ENCODE data around the gene COL8A1.
A peak's percentile ranks its signal among the peaks of the same experiment; 100 is the strongest.

COL8A1 gene

DNA sequence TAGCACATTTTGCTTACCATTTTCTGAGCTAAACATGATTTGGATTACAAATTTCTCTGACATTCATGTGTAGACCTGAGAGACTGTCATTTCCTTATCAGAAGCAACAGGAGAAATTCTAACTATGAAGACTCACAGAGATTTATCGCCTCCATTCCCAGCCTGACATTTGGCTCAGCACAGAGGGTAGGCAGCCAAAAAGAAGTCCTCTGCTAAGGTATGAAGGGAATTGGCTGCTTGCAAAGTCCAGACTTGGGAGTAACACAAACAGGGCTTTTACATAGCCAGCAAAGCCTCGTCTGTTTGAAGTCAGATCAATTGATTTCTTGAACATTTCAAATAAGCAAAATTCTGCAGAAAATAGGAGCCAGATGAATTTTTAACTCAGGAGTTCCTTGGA is 122.2 kb downstream of the COL8A1 start:
- TF ChIP-seq, protein P1, sequence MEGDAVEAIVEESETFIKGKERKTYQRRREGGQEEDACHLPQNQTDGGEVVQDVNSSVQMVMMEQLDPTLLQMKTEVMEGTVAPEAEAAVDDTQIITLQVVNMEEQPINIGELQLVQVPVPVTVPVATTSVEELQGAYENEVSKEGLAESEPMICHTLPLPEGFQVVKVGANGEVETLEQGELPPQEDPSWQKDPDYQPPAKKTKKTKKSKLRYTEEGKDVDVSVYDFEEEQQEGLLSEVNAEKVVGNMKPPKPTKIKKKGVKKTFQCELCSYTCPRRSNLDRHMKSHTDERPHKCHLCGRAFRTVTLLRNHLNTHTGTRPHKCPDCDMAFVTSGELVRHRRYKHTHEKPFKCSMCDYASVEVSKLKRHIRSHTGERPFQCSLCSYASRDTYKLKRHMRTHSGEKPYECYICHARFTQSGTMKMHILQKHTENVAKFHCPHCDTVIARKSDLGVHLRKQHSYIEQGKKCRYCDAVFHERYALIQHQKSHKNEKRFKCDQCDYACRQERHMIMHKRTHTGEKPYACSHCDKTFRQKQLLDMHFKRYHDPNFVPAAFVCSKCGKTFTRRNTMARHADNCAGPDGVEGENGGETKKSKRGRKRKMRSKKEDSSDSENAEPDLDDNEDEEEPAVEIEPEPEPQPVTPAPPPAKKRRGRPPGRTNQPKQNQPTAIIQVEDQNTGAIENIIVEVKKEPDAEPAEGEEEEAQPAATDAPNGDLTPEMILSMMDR (conservative IDR thresholded peaks at IDR 0.05; ENCODE audit: low read depth, low read length): no peak
- no peak overlapping the region for H3K4me3 ChIP-seq (ENCODE audit: low read depth, low read length)
- DNase-seq (ENCODE audit: low read depth): peak; percentile 48

DNA sequence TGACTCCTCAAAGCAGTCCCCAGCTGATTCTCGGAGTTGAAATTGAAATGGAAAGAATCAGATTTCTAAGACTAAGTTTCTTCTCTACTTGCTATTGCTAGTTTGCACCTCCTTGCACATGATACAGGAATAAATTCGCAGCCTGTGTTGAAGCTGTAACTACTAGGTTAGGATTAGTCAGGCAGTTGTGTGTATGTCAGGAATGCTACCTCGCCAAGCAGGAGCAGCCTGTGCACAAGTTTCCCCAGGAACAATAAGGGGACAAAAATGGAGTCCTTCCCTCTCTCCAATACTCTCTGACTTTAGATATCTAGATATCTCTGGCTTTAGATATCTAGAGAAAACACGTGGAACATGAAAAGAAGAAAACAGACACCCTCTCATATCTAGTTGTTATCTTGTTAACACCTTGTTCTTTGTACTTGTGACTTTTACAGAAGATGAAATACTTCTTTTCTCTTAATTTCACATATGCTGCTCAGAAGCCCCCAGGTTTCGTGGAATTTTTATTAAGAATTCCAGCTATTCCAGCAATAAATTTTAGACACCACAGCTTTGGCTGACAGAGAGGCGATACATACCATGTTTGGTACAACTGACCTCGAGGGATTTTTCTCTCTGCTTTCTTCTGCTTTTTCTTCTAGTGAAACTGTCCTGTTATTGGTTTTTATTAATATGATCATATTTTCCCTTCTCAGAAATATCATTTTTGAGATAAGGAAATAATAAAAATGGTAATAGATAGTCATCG is 123.2 kb downstream of the COL8A1 start:
- DNase-seq (ENCODE audit: low read depth): no peak
- H3K4me3 ChIP-seq (ENCODE audit: low read depth, low read length): no peak overlapping the region
- TF ChIP-seq, protein P1 (conservative IDR thresholded peaks at IDR 0.05; ENCODE audit: low read depth, low read length): no peak

DNA sequence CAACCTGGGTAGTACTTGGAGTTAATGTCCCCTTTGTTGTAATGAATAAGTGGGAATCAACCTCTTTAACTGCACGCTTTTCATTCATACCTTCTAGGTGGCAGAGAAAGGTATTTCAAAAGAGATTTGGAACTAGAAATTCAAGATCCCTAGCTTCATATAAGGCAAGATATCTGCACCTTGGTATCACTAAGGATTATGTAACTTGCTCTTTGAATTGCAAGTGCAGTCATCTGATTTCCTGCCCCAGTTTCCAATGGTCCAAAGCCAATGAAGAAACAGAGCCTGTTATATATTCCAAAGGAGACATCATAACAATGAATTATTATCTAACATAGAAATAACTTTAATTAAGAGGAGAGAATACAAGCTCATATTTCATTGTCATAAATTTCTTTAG is 124.5 kb downstream of the COL8A1 start:
- TF ChIP-seq, protein P1 (conservative IDR thresholded peaks at IDR 0.05; ENCODE audit: low read depth, low read length): no peak
- H3K4me3 ChIP-seq (ENCODE audit: low read depth, low read length): no peak overlapping the region
- DNase-seq (ENCODE audit: low read depth): no peak

DNA sequence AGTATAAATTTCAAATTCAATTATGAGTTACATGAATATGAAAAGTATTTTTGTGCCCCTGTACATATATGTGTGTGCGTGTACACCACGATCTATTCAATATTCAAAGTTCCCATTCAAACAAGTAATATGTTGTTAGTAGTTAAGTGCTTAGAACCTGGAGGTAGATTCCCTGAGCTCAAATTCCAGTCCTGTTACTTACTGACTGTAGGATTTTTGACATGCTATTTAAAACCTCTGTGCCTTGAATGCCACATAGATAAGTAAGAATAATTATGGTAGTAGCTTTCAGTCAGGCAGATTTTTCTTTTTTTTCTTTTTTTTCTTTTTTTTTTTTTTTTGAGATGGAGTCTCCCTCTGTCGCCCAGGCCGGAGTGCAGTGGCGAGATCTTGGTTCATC is 126.0 kb downstream of the COL8A1 start:
- TF ChIP-seq, protein P1 (conservative IDR thresholded peaks at IDR 0.05; ENCODE audit: low read depth, low read length): no peak
- DNase-seq (ENCODE audit: low read depth): no peak
- no peak overlapping the region for H3K4me3 ChIP-seq (ENCODE audit: low read depth, low read length)

DNA sequence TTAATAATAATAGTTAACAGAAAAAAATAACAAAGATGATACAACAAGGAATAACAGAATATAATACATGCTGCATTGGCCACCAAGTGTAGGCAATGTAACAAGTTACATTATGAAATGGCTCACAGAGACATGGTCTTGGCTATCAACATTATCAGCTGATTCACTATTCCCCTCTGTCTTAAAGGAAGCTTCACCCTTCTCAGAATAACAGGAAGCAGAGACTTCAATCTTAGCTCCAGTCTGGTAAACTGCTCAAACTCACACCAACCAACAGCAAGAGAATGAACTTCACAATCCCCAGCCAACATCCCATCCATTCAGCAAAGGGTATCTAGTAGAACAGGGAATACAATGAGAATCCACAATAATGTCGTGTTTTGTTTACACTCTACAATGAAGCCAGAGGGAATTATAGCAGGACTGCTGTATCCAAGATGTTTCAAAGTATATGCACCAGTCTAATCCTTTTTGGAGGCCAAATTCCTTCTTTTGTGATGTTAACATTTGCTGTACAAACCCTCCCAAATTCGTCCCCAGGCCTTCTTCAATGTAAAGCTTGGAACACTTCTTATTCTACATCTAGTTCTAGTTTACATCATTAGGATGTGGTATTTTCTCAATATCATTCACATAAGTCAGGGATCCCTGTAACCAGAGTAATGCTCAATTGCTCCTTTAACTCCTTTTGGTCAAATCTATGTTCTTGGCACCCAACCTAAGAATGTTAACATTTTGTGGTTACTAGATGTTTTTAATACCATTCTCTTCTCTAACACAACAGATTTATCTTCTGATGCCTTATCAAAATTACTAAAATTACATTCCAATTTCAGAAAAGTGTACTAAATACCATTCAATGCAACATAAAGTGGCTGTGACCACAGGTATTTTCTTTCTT is 126.9 kb downstream of the COL8A1 start:
- no peak overlapping the region for H3K4me3 ChIP-seq (ENCODE audit: low read depth, low read length)
- DNase-seq (ENCODE audit: low read depth): peak; percentile 87
- TF ChIP-seq, protein P1 (conservative IDR thresholded peaks at IDR 0.05; ENCODE audit: low read depth, low read length): no peak

DNA sequence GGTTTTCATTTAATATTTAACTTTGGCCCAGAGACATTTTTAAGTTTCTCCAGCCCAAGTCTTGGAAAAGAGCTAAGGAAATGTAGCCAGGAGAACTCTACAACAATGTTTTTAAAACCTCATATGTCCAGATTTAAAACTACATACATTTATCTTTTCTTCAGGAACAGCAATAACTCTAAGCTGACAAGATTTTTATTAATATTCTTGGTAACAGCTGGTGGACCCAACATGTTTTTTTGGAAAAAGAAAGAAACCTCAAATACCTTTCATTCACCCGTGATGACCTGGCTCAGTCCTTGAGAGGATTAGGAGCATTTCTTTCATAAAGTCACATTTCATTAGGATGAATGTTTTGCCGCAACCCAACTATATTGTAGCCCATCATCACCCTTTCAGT is 128.9 kb downstream of the COL8A1 start:
- no peak for DNase-seq (ENCODE audit: low read depth)
- H3K4me3 ChIP-seq (ENCODE audit: low read depth, low read length): no peak overlapping the region
- TF ChIP-seq, protein P1 (conservative IDR thresholded peaks at IDR 0.05; ENCODE audit: low read depth, low read length): no peak

Measured in choroid plexus epithelial cell (primary cell).